DND-41 (cell line): Measurements from ENCODE around the gene PAMR1.

Source experiments
- ATAC-seq: fragments of 200-7000 bp; cut with Tn5 transposase; 3 replicates; pipeline ENCODE4 v1.9.1; 2021; ENCODE audit warnings: low read depth; ENCODE audit not compliant: insufficient read depth
- DNase-seq: peaks from one replicate; pipeline ENCODE4 v3.0.0-alpha.2; 2020
- H2AFZ ChIP-seq: 2 replicates; pipeline ENCODE4 v1.6.0; 2012; ENCODE audit warnings: low read depth, low read length
- H3K27ac ChIP-seq: 2 replicates; pipeline ENCODE4 v1.5.1; 2012; ENCODE audit warnings: low read length, inconsistent platforms
- H3K27me3 ChIP-seq: fragments of 200-600 bp; sonication (generic); 2 replicates; pipeline ENCODE4 v1.6.0; 2012; ENCODE audit warnings: low read length, mild to moderate bottlenecking, inconsistent platforms; ENCODE audit not compliant: insufficient read depth, poor library complexity
- H3K36me3 ChIP-seq: 2 replicates; pipeline ENCODE4 v1.5.1; 2012; ENCODE audit warnings: low read length, inconsistent platforms; ENCODE audit not compliant: insufficient read depth
- H3K4me1 ChIP-seq: 2 replicates; pipeline ENCODE4 v1.5.1; 2012; ENCODE audit warnings: mild to moderate bottlenecking, low read length; ENCODE audit not compliant: insufficient read depth
- H3K4me2 ChIP-seq: 2 replicates; pipeline ENCODE4 v1.6.0; 2012; ENCODE audit warnings: mild to moderate bottlenecking, moderate library complexity, low read length, inconsistent platforms; ENCODE audit not compliant: insufficient read depth
- H3K4me3 ChIP-seq, 2 experiments: fragments of 200-600 bp in 1 of 2; shearing (Covaris generic) in 1 of 2; 2 replicates each; pipeline ENCODE4 v1.5.1; 2012 to 2016; ENCODE audit warnings: inconsistent platforms in 2 of 2, low read length in 2 of 2, mild to moderate bottlenecking in 2 of 2, low read depth in 1 of 2, moderate library complexity in 1 of 2
- H3K79me2 ChIP-seq: 2 replicates; pipeline ENCODE4 v1.6.0; 2012; ENCODE audit warnings: low read length, inconsistent platforms; ENCODE audit not compliant: insufficient read depth
- H3K9ac ChIP-seq: 2 replicates; pipeline ENCODE4 v1.6.0; 2012; ENCODE audit warnings: low read depth, mild to moderate bottlenecking, inconsistent platforms, low read length, moderate library complexity
- H3K9me3 ChIP-seq: 2 replicates; pipeline ENCODE4 v1.5.1; 2012; ENCODE audit warnings: low read length, moderate library complexity, mild to moderate bottlenecking, inconsistent platforms; ENCODE audit not compliant: insufficient read depth, severe bottlenecking
- H4K20me1 ChIP-seq: 2 replicates; pipeline ENCODE4 v1.6.0; 2012; ENCODE audit warnings: low read length; ENCODE audit not compliant: insufficient read depth
- CTCF ChIP-seq: IDR thresholded peaks from 2 replicates; pipeline ENCODE4 v1.5.1; 2012; ENCODE audit warnings: borderline replicate concordance, low read length, moderate library complexity, mild to moderate bottlenecking; ENCODE audit not compliant: poor library complexity, severe bottlenecking; ENCODE audit errors: extremely low read depth
- EZH2 ChIP-seq: IDR thresholded peaks from 3 replicates; pipeline ENCODE4 v1.6.1; 2012; ENCODE audit warnings: borderline replicate concordance, low read depth, mild to moderate bottlenecking, moderate library complexity, low read length, inconsistent platforms; ENCODE audit not compliant: severe bottlenecking

PAMR1 gene

GRCh38 chr11:35566885-35567284 lies 41.5 kb upstream of the PAMR1 start:
- Histone ChIP-seq H3K27ac (no peak overlapping the region), H3K9me3 (no peaks in the 10 kb centered on the region), H3K79me2 (no peaks in the 10 kb centered on the region), H3K4me1 (no peaks in the 10 kb centered on the region), H3K9ac (no peak overlapping the region), H4K20me1 (no peaks in the 10 kb centered on the region), H2AFZ (no peak overlapping the region), H3K4me3 (no peak overlapping the region), H3K36me3 (no peaks in the 10 kb centered on the region), H3K27me3 (peaks cover 10% of the 10 kb centered on the region), H3K4me2 (no peak overlapping the region)
- DNase-seq (no peak), ATAC-seq (no peak)
- no peak for TF ChIP-seq EZH2
- TF ChIP-seq CTCF, result no peak

- H3K4me1 ChIP-seq, result no peaks in the 10 kb centered on the region
- TF ChIP-seq CTCF, result no peak
- no peak for TF ChIP-seq EZH2
- no peak for DNase-seq
- H2AFZ ChIP-seq, result no peak overlapping the region
- no peak overlapping the region for H3K9ac ChIP-seq
- H3K4me3 ChIP-seq, result no peak overlapping the region
- H3K4me2 ChIP-seq, result no peak overlapping the region
- ATAC-seq, result no peak
- H3K36me3 ChIP-seq, result no peaks in the 10 kb centered on the region
- no peaks in the 10 kb centered on the region for H4K20me1 ChIP-seq
- H3K79me2 ChIP-seq, result no peaks in the 10 kb centered on the region
- H3K9me3 ChIP-seq, result no peaks in the 10 kb centered on the region
- H3K27me3 ChIP-seq, result peaks cover 10% of the 10 kb centered on the region
- H3K27ac ChIP-seq, result no peak overlapping the region
These were observed 40.8 kb upstream of the PAMR1 start for GRCh38 chr11:35566181-35566580.

GRCh38 chr11:35564245-35564595 lies 38.8 kb upstream of the PAMR1 start:
- Histone ChIP-seq H3K9me3 (no peaks in the 10 kb centered on the region), H3K27ac (no peak overlapping the region), H3K4me2 (no peak overlapping the region), H3K79me2 (no peaks in the 10 kb centered on the region), H3K36me3 (no peaks in the 10 kb centered on the region), H3K4me1 (no peaks in the 10 kb centered on the region), H4K20me1 (no peaks in the 10 kb centered on the region), H2AFZ (no peak overlapping the region), H3K9ac (no peak overlapping the region), H3K27me3 (peaks cover 18% of the 10 kb centered on the region), H3K4me3 (no peak overlapping the region)
- ATAC-seq (no peak), DNase-seq (no peak)
- TF ChIP-seq EZH2 (no peak), CTCF (no peak)

- H2AFZ ChIP-seq, result no peak overlapping the region
These were observed 38.2 kb upstream of the PAMR1 start for GRCh38 chr11:35563484-35564244.

More at GRCh38 chr11:35563484-35564244, 38.2 kb upstream of the PAMR1 start:
- no peak overlapping the region for H3K4me3 ChIP-seq
- H3K27ac ChIP-seq, result no peak overlapping the region
- no peaks in the 10 kb centered on the region for H3K36me3 ChIP-seq
- H3K4me2 ChIP-seq, result no peak overlapping the region
- peaks cover 18% of the 10 kb centered on the region for H3K27me3 ChIP-seq
- DNase-seq (no peak), ATAC-seq (no peak)
- H3K9me3 ChIP-seq, result no peaks in the 10 kb centered on the region
- H3K79me2 ChIP-seq, result no peaks in the 10 kb centered on the region
- TF ChIP-seq CTCF (no peak), EZH2 (no peak)
- H4K20me1 ChIP-seq, result no peaks in the 10 kb centered on the region
- H3K4me1 ChIP-seq, result no peaks in the 10 kb centered on the region
- H3K9ac ChIP-seq, result no peak overlapping the region
